GM18858 (cell line): ENCODE results near the gene DHRS13.
"Not testable (repeated sequence)": the region's sequence is repeated elsewhere in the genome, so short reads cannot be mapped to it uniquely, and the experiment has no call there.

Source experiments
- ATAC-seq: cut with Tn5 transposase; IDR thresholded peaks from one replicate; pipeline ENCODE4 v1.9.1; 2021; ENCODE audit not compliant: unreplicated experiment

The DHRS13 gene

GRCh38 chr17:28904800-28905199, 1.9 kb upstream of the DHRS13 start:
- ATAC-seq: no peak

GRCh38 chr17:28903546-28903841, 615 bp upstream of the DHRS13 start:
- not testable (repeated sequence) for ATAC-seq

GRCh38 chr17:28901866-28902818, 737 bp downstream of the DHRS13 start:
- no peak for ATAC-seq

DNA sequence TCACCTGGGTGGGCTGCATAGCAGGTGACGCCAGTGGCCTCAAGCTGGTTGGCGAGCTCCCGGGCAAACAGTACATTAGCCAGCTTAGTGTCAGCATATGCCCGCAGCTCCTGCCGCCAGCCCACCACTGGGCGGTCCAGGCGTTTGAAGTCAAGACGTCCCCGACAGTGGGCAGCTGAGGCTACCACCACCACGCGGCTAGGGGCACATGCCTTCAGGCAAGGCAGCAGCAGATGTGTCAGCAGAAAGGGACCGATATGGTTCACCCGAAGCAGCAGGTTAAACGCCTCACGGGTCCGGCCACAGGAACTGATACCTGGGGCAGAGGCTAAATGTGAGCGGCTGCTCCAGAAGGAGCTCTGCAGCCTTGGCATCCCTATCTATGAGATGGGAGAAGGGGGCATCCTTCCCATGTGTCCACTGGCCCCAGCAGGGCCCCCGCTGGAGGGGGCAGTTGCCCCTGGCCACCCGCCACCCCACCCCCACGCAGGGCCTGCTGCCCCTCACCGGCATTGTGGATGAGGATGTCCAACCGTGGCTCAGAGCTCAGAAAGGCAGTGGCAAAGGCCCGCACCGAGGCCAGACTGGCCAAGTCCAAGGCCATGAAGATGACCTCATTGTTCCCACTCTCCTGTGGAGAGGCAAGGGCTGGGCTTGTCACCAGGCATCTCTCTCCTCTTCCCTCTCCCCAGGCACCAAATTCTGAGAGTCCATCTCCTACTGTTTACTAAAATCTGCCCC, 1.7 kb downstream of the DHRS13 start:
- ATAC-seq: no peak

DNA sequence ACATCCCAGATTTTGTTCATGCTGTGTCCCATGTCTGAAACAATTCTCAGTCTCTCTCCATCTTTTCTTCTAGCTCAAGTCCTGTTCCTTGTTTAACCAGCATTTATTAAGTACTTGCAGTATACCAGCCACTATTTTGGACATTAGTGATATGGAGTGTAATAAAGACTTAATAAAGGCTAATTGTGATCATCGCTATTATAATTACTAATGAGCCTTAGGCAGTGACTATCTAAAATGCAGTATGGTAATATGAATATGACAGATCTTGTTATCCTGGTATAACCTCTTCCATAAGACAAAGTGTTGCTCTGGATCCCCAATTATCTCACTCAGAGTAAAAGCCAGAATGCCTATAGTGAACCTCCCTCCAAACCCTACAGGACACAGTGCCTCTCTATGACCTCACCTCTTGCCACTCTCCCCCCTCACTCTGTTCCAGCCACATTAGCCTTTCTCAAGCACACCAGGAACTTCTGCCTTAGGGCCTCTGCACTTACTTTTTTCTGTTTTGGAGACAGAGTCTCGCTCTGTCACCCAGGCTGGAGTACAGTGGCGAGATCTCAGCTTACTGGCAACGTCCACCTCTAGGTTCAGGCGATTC, 3.6 kb downstream of the DHRS13 start:
- no peak for ATAC-seq

DNA sequence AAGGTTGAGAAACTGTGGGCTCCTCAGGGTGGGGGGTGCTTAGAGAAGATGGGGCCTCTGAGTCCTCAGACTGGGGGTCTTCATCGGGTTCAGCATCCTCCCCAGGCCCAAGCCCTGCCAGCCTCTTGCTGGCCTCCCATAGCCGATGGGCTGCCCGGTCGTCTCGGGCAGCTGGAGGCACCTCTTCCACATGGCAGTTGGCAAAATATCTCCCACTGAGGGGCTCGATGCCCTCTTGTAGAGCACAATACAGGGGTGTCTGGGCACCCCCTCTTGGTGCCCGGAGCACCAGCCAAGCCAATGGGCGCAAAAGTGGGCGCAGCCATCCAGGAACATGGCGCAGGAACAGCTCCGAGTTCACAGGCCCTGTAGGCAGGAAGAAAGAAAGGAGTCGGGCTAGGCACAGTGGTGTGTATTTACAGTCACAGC, 4.3 kb downstream of the DHRS13 start:
- no peak for ATAC-seq

DNA sequence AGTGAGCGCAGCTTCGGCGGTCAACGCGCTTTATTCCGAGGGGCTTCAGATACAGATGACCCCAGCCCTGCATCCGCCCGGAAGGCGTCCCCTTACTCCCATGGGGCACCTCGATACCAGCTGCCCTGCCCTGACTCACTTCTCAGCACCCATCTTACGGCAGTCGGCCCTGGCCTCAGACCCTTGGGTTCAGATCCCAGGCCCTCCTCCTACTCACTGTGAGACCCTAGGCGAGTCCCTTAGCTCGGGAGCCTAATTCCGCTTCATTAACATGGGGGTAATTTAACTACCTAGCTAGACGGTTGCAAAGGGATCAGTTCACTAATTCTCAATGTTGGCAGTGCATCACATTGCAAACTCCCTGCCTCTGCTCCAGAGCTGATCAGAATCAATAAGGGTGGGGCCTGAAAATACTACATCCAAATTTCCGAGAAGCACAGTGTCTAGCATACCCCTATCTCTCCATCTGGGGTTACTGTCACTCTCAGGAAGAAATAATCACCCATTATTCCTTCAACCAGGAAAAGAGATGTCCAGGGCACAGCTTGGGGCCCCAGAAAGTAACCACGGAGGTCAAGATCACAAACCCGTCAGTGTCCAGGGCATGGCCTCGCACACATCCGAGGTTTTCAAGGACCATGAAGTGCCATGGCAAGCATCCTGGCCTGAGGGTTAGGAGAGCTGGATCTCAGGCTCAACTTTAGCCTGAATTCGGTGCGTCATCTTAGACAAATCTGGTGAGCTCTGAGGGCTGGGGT, 4.9 kb downstream of the DHRS13 start:
- no peak for ATAC-seq

- no peak for ATAC-seq
Measured at GRCh38 chr17:28896884-28897768, 5.8 kb downstream of the DHRS13 start, which contains the start of gene FLOT2. FLOT2 (minus strand) TSS chr17:28897733; CDS start chr17:28897574, 159 bp downstream.

GRCh38 chr17:28896491-28896883, 6.4 kb downstream of the DHRS13 start:
- ATAC-seq: no peak

- ATAC-seq: no peak
Measured at GRCh38 chr17:28895794-28896447, 7.0 kb downstream of the DHRS13 start.

- not testable (repeated sequence) for ATAC-seq
Measured at GRCh38 chr17:28893248-28894183, 9.4 kb downstream of the DHRS13 start.

DNA sequence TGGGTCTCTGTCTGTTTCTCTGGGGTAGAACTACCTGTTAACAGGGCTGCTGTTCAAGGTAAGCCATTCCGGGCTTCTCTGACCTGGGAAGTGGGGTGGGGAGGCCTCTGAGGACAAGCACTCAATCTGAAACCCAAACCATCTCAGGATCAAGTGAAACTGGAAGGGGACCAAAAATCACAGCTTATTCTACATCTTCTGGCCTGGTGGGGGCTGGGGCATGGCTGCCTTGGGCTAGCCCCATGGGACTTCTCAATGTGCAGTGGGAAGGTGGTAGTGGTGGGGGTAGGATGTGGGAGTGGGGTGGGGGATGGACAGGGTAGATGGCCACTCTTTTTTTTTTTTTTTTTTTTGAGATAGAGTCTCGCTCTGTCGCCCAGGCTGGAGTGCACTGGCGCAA, 10.9 kb downstream of the DHRS13 start:
- no peak for ATAC-seq

DNA sequence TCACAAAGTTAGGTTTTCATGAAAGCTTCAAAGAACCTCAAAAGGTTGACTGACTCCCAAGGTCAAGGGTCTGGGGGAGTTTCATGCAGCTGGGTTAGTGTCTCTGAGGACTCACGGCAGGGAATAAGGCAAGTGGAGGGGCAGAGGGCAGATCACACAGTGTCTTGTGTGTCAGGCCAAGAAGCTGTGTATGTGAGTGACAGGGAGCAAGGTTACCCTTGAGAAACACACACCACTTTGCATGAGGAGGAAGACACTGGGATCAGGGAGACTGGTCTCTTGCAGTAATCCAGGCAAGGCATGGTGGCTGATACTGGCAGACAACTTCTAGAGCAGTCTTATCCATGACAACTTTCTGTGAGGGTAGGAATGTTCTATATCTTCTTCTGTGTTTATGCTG, 11.7 kb downstream of the DHRS13 start:
- no peak for ATAC-seq

DNA sequence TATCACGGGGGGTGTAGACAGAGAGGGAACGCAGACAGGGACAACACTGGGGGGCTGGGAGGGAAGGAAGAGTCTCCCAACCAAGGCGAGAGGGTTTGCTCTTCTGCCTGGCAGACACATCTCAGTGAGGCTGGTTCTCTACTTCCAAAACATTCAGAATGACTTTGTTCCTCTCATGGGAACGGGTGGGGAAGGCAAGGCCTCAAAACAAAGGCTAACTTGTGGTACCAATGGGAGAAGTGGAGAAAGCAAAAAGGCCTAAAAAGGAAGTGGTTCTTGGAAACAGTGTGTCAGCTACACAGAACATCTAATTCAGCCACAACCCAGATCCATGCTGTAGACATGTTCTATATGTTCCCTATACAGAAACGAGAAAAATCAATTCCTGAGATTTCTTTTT, 12.9 kb downstream of the DHRS13 start:
- no peak for ATAC-seq

GRCh38 chr17:28888832-28889231, 14.0 kb downstream of the DHRS13 start:
- no peak for ATAC-seq

DNA sequence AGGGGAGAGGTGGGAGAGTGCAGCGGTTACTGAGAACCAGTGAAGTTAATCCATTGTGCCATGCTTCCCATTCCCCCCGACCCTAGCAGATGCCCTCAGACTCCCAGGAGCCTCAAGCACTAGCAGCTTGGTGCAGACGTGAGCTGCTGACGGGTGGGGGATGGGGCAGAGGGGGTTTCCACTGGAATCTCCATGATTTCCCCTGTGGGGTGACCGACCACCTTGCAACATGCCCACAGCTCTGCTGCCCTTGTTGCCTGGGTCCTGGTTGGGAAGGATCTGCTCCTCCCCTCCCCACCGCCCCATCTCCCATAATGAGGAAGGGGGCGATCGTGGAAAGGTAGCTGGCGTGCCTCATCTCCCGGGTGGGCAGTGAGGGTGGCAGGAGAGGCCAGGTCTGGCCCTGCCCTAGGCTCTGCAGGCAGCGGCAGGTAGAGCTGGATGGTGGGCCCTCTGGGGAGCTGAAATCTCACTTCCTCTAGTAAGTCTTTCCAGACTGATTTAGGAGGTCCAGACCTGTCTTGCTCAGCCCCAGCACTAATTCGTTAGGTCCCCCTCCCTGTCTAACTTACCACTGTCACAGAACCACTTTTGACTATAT, 14.9 kb downstream of the DHRS13 start:
- no peak for ATAC-seq

- ATAC-seq: no peak
Measured at GRCh38 chr17:28885951-28886350, 16.9 kb downstream of the DHRS13 start.

DNA sequence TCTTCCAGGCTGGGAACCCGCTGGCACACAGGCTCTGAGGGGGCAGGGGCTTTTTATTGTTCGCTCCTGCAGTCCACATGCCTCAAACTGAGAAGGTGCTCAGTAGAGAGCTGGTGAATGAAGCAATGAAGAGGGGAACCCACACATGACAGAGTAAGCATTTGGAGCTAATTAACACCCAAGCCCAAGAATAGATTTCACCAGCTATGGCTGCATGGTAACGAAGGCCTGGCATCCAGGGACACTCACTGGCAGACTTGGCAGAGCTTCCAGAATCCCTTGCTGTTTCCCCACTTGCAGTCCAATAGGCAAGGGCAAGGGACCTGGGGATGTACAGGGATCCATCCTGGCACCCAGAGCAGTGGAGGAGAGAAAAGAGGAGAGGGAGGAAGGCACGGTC, 17.5 kb downstream of the DHRS13 start:
- no peak for ATAC-seq
